Natural killer cell (primary cell): ENCODE data around the gene FRAS1. TPM values are rescaled to one million over a fixed set of nuclear protein-coding genes. Genes with fewer than 3 reads are reported as not detected.

Experiments
- ATAC-seq, 3 donors: fragments of 150-1000 bp in 2 of 3; fragments of 200-7000 bp in 1 of 3; cut with Tn5 transposase; 1 replicate in 1 of 3; 2 replicates in 2 of 3; pipeline ENCODE4 v1.10.0; 2021; ENCODE audit warnings: mild to moderate bottlenecking in 2 of 3, moderate library complexity in 2 of 3
- DNase-seq, 2 donors: peaks; one replicate each; pipeline versions ENCODE4 v3.0.0 to v3.0.0-alpha.2; 2013 to 2021; ENCODE audit warnings: mixed read lengths in 1 of 2
- H3K27ac ChIP-seq: one replicate; pipeline ENCODE4 v1.5.1; 2013; ENCODE audit warnings: mild to moderate bottlenecking, low read length
- H3K27me3 ChIP-seq: one replicate; pipeline ENCODE4 v1.6.1; 2013; ENCODE audit warnings: low read length; ENCODE audit not compliant: control insufficient read depth, insufficient read depth
- H3K36me3 ChIP-seq: one replicate; pipeline ENCODE4 v1.6.1; 2013; ENCODE audit warnings: low read length; ENCODE audit not compliant: control insufficient read depth, insufficient read depth
- H3K4me1 ChIP-seq: one replicate; pipeline ENCODE4 v1.6.1; 2013; ENCODE audit warnings: low read length; ENCODE audit not compliant: control insufficient read depth, insufficient read depth
- H3K4me3 ChIP-seq: one replicate; pipeline ENCODE4 v1.5.1; 2013; ENCODE audit warnings: low read length
- H3K9me3 ChIP-seq: one replicate; pipeline ENCODE4 v1.6.1; 2013; ENCODE audit warnings: low read length; ENCODE audit not compliant: control insufficient read depth, insufficient read depth
- H3K27ac Mint-ChIP-seq, 2 donors: one replicate each; pipeline ENCODE4 v1.8.0; 2022; ENCODE audit warnings: mild to moderate bottlenecking in 2 of 2, mixed read lengths in 2 of 2, moderate library complexity in 1 of 2
- H3K27me3 Mint-ChIP-seq, 2 donors: one replicate each; pipeline ENCODE4 v1.8.0; 2022; ENCODE audit warnings: low read depth in 2 of 2, mixed read lengths in 2 of 2
- H3K36me3 Mint-ChIP-seq: one replicate; pipeline ENCODE4 v1.8.0; 2022; ENCODE audit warnings: mixed read lengths
- H3K4me1 Mint-ChIP-seq, 2 donors: one replicate each; pipeline ENCODE4 v1.8.0; 2022; ENCODE audit warnings: mixed read lengths in 2 of 2
- H3K4me3 Mint-ChIP-seq: one replicate; pipeline ENCODE4 v1.8.0; 2022; ENCODE audit warnings: mild to moderate bottlenecking, moderate library complexity, mixed read lengths
- H3K9me3 Mint-ChIP-seq, 2 donors: one replicate each; pipeline ENCODE4 v1.8.0; 2022; ENCODE audit warnings: mixed read lengths in 2 of 2
- CTCF ChIP-seq: fragments of 200-600 bp; IDR thresholded peaks from one replicate; pipeline ENCODE4 v1.8.0; 2022; ENCODE audit warnings: antibody characterized with exemption
- WGBS: methylation state at CpG from one replicate; pipeline ENCODE4 v1.1.7; 2013; ENCODE audit warnings: missing lambda C conversion rate; ENCODE audit not compliant: insufficient coverage; 5-methylcytosine and 5-hydroxymethylcytosine counted together
- intact Hi-C: fragments of 100-400 bp; cut with micrococcal nuclease; formaldehyde crosslinking; loops from one replicate; pipeline ENCODE4 v1.14.2; 2022
- total RNA-seq, 4 donors: library from RNA; stranded (reverse); fragments of 120-200 nt in 1 of 4; gene quantifications; one replicate each; pipeline versions ENCODE4 v1.2.3 to v1.2.4, GENCODE V29; 2013 to 2022

The FRAS1 gene
- total RNA-seq, 3 donors from 2014 or later (not counting 1 experiment from before 2014, with no cell fraction given), result 0.15 to 0.31 TPM; not detected in 1

- intact Hi-C loops, result no loop called here
- H3K4me1 ChIP-seq, result no peaks in the 10 kb centered on the region
- Mint-ChIP-seq H3K9me3 (peaks cover 0 to 4% of the 10 kb centered on the region in 2 donors), H3K27ac (no peak overlapping the region), H3K36me3 (no peaks in the 10 kb centered on the region), H3K4me3 (no peak overlapping the region), H3K4me1 (no peaks in the 10 kb centered on the region), H3K27me3 (peaks cover 4 to 11% of the 10 kb centered on the region in 2 donors)
- no peak overlapping the region for H3K4me3 ChIP-seq
- no peak for TF ChIP-seq CTCF
- WGBS, result 91% methylated on average over 4 of the region's 4 CpGs
- no peak overlapping the region for H3K27ac ChIP-seq
- DNase-seq (no peak), ATAC-seq (no peak)
- H3K9me3 ChIP-seq, result no peaks in the 10 kb centered on the region
- H3K36me3 ChIP-seq, result no peaks in the 10 kb centered on the region
- no peaks in the 10 kb centered on the region for H3K27me3 ChIP-seq
Measured at GRCh38 chr4:78308517-78308916, 251.4 kb downstream of the FRAS1 start.

GRCh38 chr4:78309352-78309751 lies 252.2 kb downstream of the FRAS1 start:
- H3K27ac ChIP-seq, result no peak overlapping the region
- H3K36me3 ChIP-seq, result no peaks in the 10 kb centered on the region
- H3K27me3 Mint-ChIP-seq, result peaks cover 5 to 11% of the 10 kb centered on the region in 2 donors
- no peaks in the 10 kb centered on the region for H3K4me1 ChIP-seq
- H3K27ac Mint-ChIP-seq, result no peak overlapping the region
- DNase-seq (no peak), ATAC-seq (no peak)
- H3K36me3 Mint-ChIP-seq, result no peaks in the 10 kb centered on the region
- WGBS, result no CpG with 5 or more reads among the region's 2 CpGs
- no peaks in the 10 kb centered on the region for H3K4me1 Mint-ChIP-seq
- no peak overlapping the region for H3K4me3 ChIP-seq
- no peak for TF ChIP-seq CTCF
- intact Hi-C loops, result no loop called here
- no peak overlapping the region for H3K4me3 Mint-ChIP-seq
- H3K27me3 ChIP-seq, result no peaks in the 10 kb centered on the region
- no peaks in the 10 kb centered on the region for H3K9me3 ChIP-seq
- H3K9me3 Mint-ChIP-seq, result peaks cover 0 to 4% of the 10 kb centered on the region in 2 donors

- H3K27ac Mint-ChIP-seq, result no peak overlapping the region
- H3K4me3 Mint-ChIP-seq, result no peak overlapping the region
- no peaks in the 10 kb centered on the region for H3K9me3 ChIP-seq
- WGBS, result 92% methylated on average over 5 of the region's 6 CpGs
- H3K36me3 Mint-ChIP-seq, result no peaks in the 10 kb centered on the region
- peaks cover 0 to 2% of the 10 kb centered on the region in 2 donors for H3K9me3 Mint-ChIP-seq
- no peak overlapping the region for H3K4me3 ChIP-seq
- peaks cover 6 to 11% of the 10 kb centered on the region in 2 donors for H3K27me3 Mint-ChIP-seq
- H3K36me3 ChIP-seq, result no peaks in the 10 kb centered on the region
- DNase-seq (no peak), ATAC-seq (no peak)
- no peaks in the 10 kb centered on the region for H3K4me1 ChIP-seq
- intact Hi-C loops, result no loop called here
- no peaks in the 10 kb centered on the region for H3K4me1 Mint-ChIP-seq
- TF ChIP-seq CTCF, result no peak
- no peak overlapping the region for H3K27ac ChIP-seq
- no peaks in the 10 kb centered on the region for H3K27me3 ChIP-seq
Measured at GRCh38 chr4:78310007-78310739, 253.1 kb downstream of the FRAS1 start.

GRCh38 chr4:78310740-78311115 lies 253.6 kb downstream of the FRAS1 start:
- Mint-ChIP-seq H3K4me3 (no peak overlapping the region), H3K27me3 (peaks cover 6 to 11% of the 10 kb centered on the region in 2 donors), H3K4me1 (no peaks in the 10 kb centered on the region), H3K9me3 (peaks cover 0 to 2% of the 10 kb centered on the region in 2 donors), H3K27ac (no peak overlapping the region), H3K36me3 (no peaks in the 10 kb centered on the region)
- H3K27ac ChIP-seq, result no peak overlapping the region
- no peaks in the 10 kb centered on the region for H3K36me3 ChIP-seq
- 75% methylated on average over 3 of the region's 6 CpGs for WGBS
- intact Hi-C loops, result no loop called here
- no peaks in the 10 kb centered on the region for H3K27me3 ChIP-seq
- H3K9me3 ChIP-seq, result no peaks in the 10 kb centered on the region
- TF ChIP-seq CTCF, result no peak
- no peaks in the 10 kb centered on the region for H3K4me1 ChIP-seq
- no peak overlapping the region for H3K4me3 ChIP-seq
- ATAC-seq, result no peak
- no peak for DNase-seq
